Kidney epithelial cell (primary cell): ENCODE results near the gene BMPR1A. TPM values are rescaled to one million over a fixed set of nuclear protein-coding genes. Genes with fewer than 3 reads are reported as not detected.
"Not testable (repeated sequence)": the region's sequence is repeated elsewhere in the genome, so short reads cannot be mapped to it uniquely, and the experiment has no call there.

Experiments used
- DNase-seq: peaks from one replicate; pipeline ENCODE4 v3.0.0-alpha.2; 2010; ENCODE audit warnings: low read depth
- H3K27me3 ChIP-seq: 2 replicates; pipeline ENCODE4 v1.6.0; 2011; ENCODE audit warnings: low read length; ENCODE audit not compliant: control insufficient read depth, insufficient read depth
- H3K36me3 ChIP-seq: 2 replicates; pipeline ENCODE4 v1.5.1; 2011; ENCODE audit warnings: low read length; ENCODE audit not compliant: control insufficient read depth, insufficient read depth
- H3K4me3 ChIP-seq: 2 replicates; pipeline ENCODE4 v1.5.1; 2011; ENCODE audit warnings: low read depth, mild to moderate bottlenecking, control low read depth, low read length
- total RNA-seq: library from RNA; depleted of rRNA; stranded (reverse); fragments of >200 nt; gene quantifications from 2 replicates; pipeline ENCODE4 v1.2.3, GENCODE V29; 2015
- TF ChIP-seq, protein P1 (sequence below): IDR thresholded peaks from 2 replicates; pipeline ENCODE4 v1.5.1; 2011; ENCODE audit warnings: mild to moderate bottlenecking, moderate library complexity, low read length, control low read depth, inconsistent platforms; ENCODE audit not compliant: insufficient read depth, poor library complexity, severe bottlenecking

BMPR1A gene
- total RNA-seq, 1 donor from 2014 or later = 38.1 TPM

DNA sequence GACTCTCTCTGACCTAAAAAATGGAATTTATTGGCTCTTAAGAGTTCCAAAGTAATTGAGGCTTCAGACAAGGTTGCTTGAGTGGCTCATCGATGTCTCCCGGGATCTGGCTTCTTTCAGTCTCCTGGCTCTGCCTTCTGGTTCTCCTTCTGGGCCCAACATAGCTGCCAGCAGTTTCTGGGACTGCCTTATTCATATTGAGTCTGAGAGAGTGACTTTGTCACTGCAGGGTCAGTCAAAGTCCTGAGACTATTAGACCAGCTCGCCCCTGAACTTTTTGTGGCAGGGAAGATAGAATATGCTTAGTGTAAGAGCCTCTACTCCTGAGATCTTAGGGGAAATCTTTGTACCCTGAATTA is 107.0 kb downstream of the BMPR1A start:
- no peak for DNase-seq
- H3K36me3 ChIP-seq = no peaks in the 10 kb centered on the region
- TF ChIP-seq, protein P1, sequence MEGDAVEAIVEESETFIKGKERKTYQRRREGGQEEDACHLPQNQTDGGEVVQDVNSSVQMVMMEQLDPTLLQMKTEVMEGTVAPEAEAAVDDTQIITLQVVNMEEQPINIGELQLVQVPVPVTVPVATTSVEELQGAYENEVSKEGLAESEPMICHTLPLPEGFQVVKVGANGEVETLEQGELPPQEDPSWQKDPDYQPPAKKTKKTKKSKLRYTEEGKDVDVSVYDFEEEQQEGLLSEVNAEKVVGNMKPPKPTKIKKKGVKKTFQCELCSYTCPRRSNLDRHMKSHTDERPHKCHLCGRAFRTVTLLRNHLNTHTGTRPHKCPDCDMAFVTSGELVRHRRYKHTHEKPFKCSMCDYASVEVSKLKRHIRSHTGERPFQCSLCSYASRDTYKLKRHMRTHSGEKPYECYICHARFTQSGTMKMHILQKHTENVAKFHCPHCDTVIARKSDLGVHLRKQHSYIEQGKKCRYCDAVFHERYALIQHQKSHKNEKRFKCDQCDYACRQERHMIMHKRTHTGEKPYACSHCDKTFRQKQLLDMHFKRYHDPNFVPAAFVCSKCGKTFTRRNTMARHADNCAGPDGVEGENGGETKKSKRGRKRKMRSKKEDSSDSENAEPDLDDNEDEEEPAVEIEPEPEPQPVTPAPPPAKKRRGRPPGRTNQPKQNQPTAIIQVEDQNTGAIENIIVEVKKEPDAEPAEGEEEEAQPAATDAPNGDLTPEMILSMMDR = no peak

DNA sequence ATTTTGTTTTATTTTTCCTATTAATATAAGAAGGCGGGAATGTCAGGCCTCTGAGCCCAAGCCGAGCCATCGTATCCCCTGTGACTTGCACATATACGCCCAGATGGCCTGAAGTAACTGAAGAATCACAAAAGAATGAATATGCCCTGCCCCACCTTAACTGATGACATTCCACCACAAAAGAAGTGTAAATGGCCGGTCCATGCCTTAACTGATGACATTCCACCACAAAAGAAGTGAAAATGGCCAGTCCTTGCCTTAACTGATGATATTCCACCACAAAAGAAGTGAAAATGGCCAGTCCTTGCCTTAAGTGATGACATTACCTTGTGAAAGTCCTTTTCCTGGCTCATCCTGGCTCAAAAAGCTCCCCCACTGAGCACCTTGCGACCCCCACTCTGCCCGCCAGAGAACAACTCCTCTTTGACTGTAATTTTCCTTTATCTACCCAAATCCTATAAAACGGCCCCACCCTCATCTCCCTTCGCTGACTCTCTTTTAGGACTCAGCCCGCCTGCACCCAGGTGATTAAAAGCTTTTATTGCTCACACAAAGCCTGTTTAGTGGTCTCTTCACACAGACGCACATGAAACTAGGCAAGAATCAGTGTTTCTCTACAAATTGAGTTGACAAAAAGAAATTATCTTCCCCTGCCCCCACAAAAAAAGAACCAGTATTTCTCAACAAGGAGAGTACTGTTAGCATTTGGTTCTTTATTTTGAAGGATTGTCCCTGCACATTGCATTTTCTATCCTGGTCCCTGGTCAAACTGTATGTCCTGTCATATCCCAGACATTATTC is 108.8 kb downstream of the BMPR1A start:
- DNase-seq, H3K4me3 ChIP-seq, H3K36me3 ChIP-seq, H3K27me3 ChIP-seq: not testable (repeated sequence)

More for the DNA sequence above, 107.0 kb downstream of the BMPR1A start:
- no peaks in the 10 kb centered on the region for H3K27me3 ChIP-seq
- no peak overlapping the region for H3K4me3 ChIP-seq

DNA sequence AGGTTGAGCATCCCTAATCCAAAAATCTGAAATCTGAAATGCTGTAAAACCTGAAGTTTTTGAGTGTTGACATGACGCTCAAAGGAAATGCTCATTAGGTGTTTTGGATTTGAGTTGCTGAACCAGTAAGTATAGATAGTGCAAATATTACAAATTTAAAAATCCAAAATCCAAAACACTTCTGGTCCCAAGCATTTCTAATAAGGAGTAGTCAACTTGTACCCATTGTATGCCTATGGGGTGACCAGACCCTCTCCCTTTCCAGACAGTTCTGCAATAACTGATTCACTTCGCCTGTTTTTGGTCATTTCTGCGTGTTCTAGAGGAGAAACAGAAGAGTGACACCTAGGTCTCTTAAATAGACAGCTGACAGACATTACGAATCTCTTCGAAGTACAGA is 110.7 kb downstream of the BMPR1A start:
- DNase-seq = no peak
- Histone ChIP-seq H3K4me3 (no peak overlapping the region), H3K36me3 (no peaks in the 10 kb centered on the region), H3K27me3 (no peaks in the 10 kb centered on the region)
- TF ChIP-seq, protein P1 = no peak

DNA sequence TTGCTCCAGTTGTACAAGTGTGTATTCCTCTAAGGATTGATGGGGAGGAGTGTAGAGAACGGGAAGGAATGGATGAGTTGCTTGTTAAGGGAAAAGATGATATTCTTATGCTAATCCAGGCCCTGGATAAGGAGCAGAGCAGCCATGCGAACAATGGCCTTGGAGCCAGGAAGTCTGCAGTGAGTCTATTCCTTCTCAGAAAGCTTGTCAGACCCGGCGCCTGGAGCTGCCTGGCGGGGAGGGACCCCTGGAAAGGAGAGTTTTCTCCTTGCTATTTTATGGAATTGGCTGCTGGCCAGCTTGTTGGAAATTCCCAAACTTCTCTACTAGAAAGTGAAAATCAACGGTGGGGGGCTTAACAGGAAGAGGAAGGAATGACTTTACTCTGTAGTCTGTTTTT is 111.9 kb downstream of the BMPR1A start:
- Histone ChIP-seq H3K27me3 (no peaks in the 10 kb centered on the region), H3K4me3 (no peak overlapping the region), H3K36me3 (no peaks in the 10 kb centered on the region)
- DNase-seq = peak; percentile 21
- TF ChIP-seq, protein P1 = no peak

DNA sequence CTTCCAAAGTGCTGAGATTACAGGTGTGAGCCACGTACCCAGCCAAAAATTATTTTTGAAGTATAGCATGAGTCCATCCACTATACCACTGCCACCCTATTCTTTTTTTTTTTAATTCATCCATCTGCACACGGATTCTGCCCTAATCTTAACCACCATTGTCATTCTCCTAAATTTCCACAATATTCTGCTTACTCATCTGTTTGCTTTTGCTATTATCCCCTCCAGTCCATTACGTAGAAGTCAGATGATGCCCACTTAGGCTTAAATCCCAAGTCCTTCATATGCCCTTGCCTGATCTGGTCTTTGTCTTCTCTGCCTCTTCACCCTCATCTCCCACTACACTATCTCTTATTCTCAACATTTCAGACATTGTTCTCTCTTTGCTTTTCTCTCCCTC is 114.3 kb downstream of the BMPR1A start:
- H3K36me3 ChIP-seq = no peaks in the 10 kb centered on the region
- no peak overlapping the region for H3K4me3 ChIP-seq
- no peaks in the 10 kb centered on the region for H3K27me3 ChIP-seq
- TF ChIP-seq, protein P1 = no peak
- no peak for DNase-seq

DNA sequence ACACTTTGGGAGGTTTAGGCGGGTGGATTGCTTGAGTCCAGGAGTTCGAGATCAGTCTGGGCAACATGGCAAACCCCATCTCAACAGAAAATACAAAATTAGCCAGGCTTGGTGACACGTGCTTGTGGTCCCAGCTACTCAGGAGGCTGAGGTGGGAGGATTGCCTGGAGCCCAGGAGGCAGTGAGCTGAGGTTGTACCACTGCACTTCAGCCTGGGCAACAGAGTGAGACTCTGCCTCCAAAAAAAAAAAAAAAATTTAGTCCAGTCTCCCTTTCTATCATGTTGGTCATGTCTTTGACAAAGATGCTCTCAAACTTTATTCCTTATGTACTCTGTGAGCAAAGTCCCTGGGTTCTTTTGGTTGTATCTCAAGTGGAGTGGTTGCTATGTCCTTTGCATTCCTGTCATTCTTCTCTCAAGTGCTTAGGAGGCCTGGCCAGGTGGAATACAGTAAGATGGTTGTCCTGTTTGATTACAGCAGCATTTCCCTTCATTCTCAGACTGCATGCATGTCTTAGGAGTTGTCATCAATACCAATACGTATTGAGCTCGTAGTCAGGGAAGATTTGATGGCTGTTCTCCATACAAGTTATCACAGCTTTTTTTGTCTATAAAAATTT is 115.3 kb downstream of the BMPR1A start:
- TF ChIP-seq, protein P1 = no peak
- no peak overlapping the region for H3K4me3 ChIP-seq
- H3K36me3 ChIP-seq = no peaks in the 10 kb centered on the region
- H3K27me3 ChIP-seq = no peaks in the 10 kb centered on the region
- DNase-seq = peak; percentile 4
